ENCODE data around the gene SLC25A28.

GRCh38 chr10:99659031-99659867 is 39.0 kb upstream of the SLC25A28 start, which contains the start of gene ENTPD7:
- no peak for TF ChIP-seq CTCF (IDR thresholded peaks at IDR 0.05; ENCODE audit: insufficient read depth, low read length)
- TF ChIP-seq REST (IDR thresholded peaks at IDR 0.05; ENCODE audit: insufficient replicate concordance, low read depth), result no peak
- TF ChIP-seq POLR2AphosphoS5 (IDR thresholded peaks at IDR 0.05; ENCODE audit: low read depth), result no peak; the same call in 1 of the 2 replicates
- no peak for TF ChIP-seq SPI1 (IDR thresholded peaks at IDR 0.05; ENCODE audit: borderline replicate concordance, low read depth)

Data from HL-60 (cell line).